K562 (cell line): Measurements from ENCODE around the gene FAM174C. TPM values are rescaled to one million over a fixed set of nuclear protein-coding genes. Genes with fewer than 3 reads are reported as not detected.
A peak's percentile ranks its signal among the peaks of the same experiment; 100 is the strongest.

Source experiments
- ATAC-seq: fragments of 200-7000 bp; cut with Tn5 transposase; 3 replicates; pipeline ENCODE4 v1.9.1; 2020; ENCODE audit warnings: moderate library complexity
- BruUV-seq: library from RNA; stranded (reverse); fragments of 400-500 nt; replicated peaks from 2 replicates; lab custom pipeline; 2021; lab: Mats Ljungman, UMichigan
- CTCF ChIA-PET: fragments of 300-600 bp; formaldehyde crosslinking; extraction: SDS; loops from one replicate; lab custom pipeline; 2021; ENCODE audit warnings: low intra/inter-chr PET ratio; lab: Yijun Ruan, JAX
- POLR2A ChIA-PET: fragments of 300-600, 350-650 bp; sonication (Branson Sonifier 250); formaldehyde crosslinking; extraction: SDS; loops from one replicate; lab custom pipeline; 2021; ENCODE audit warnings: antibody characterized with exemption, inconsistent platforms; lab: Yijun Ruan, JAX
- DNase-seq, 4 experiments: peaks; one replicate each; pipeline versions ENCODE4 v3.0.0 to v3.0.0-alpha.2; 2011 to 2018; ENCODE audit warnings: low spot score in 3 of 4, mixed read lengths in 3 of 4; ENCODE audit errors: extremely low read depth in 1 of 4
- FAIRE-seq: peaks from 2 replicates; lab custom pipeline; 2011; peaks lifted over from hg19 to GRCh38; lab: Jason Lieb, UNC
- H2AFZ ChIP-seq: 2 replicates; pipeline ENCODE4 v1.6.0; 2011; ENCODE audit warnings: low read depth, low read length, control low read depth, inconsistent platforms
- H3K27ac ChIP-seq: fragments of 200-600 bp; 3 replicates; pipeline ENCODE4 v1.8.0; 2011; ENCODE audit warnings: low read depth, mild to moderate bottlenecking, control low read depth, inconsistent platforms, low read length, moderate library complexity, mixed read lengths; ENCODE audit errors: extremely low read depth
- H3K27me3 ChIP-seq, 2 experiments: fragments of 300-600 bp in 1 of 2; 2 replicates in 1 of 2; 3 replicates in 1 of 2; pipeline versions ENCODE4 v1.6.0 to v1.8.0; 2011; ENCODE audit warnings: inconsistent platforms in 2 of 2, low read length in 2 of 2, mild to moderate bottlenecking in 1 of 2, mixed read lengths in 1 of 2, moderate library complexity in 1 of 2; ENCODE audit not compliant: control insufficient read depth in 2 of 2, insufficient read depth in 2 of 2
- H3K36me3 ChIP-seq: fragments of 300-600 bp; 3 replicates; pipeline ENCODE4 v1.8.0; 2011; ENCODE audit warnings: mild to moderate bottlenecking, low read length, inconsistent platforms; ENCODE audit not compliant: control insufficient read depth, insufficient read depth
- H3K4me1 ChIP-seq, 2 experiments: fragments of 200-600 bp in 1 of 2; replicated peaks in 1 of 2; 2 replicates in 1 of 2; 3 replicates in 1 of 2; pipeline versions ENCODE4 v1.5.1 to v1.8.0; 2011; ENCODE audit warnings: inconsistent platforms in 2 of 2, low read length in 2 of 2, mild to moderate bottlenecking in 1 of 2, mixed read lengths in 1 of 2, moderate library complexity in 1 of 2; ENCODE audit not compliant: control insufficient read depth in 2 of 2, insufficient read depth in 2 of 2
- H3K4me2 ChIP-seq: 2 replicates; pipeline ENCODE4 v1.6.1; 2011; ENCODE audit warnings: low read length, control low read depth, inconsistent platforms, mixed read lengths; ENCODE audit not compliant: insufficient read depth
- H3K4me3 ChIP-seq: fragments of 200-600 bp; sonication (generic), shearing (Covaris generic); 2 replicates; pipeline ENCODE4 v1.5.1; 2016; ENCODE audit warnings: control low read depth, inconsistent platforms
- H3K79me2 ChIP-seq: fragments of 200-600 bp; 3 replicates; pipeline ENCODE4 v1.8.0; 2011; ENCODE audit warnings: low read length, inconsistent platforms; ENCODE audit not compliant: control insufficient read depth, insufficient read depth
- H3K9ac ChIP-seq, 2 experiments: 2 replicates each; pipeline versions ENCODE4 v1.6.0 to v1.6.1; 2011; ENCODE audit warnings: low read depth in 2 of 2, low read length in 2 of 2, control low read depth in 1 of 2, inconsistent platforms in 1 of 2, mild to moderate bottlenecking in 1 of 2, mixed read lengths in 1 of 2; ENCODE audit not compliant: insufficient read depth in 1 of 2
- H3K9me1 ChIP-seq: one replicate; pipeline ENCODE4 v1.6.0; 2011; ENCODE audit warnings: inconsistent platforms, mild to moderate bottlenecking, low read length, moderate library complexity; ENCODE audit not compliant: control insufficient read depth, insufficient read depth
- H3K9me3 ChIP-seq: replicated peaks from 2 replicates; pipeline ENCODE4 v1.5.1; 2011; ENCODE audit warnings: low read depth, low read length, inconsistent platforms; ENCODE audit not compliant: control insufficient read depth, insufficient read depth
- H4K20me1 ChIP-seq: replicated peaks from 2 replicates; pipeline ENCODE4 v1.6.1; 2011; ENCODE audit warnings: low read length, inconsistent platforms, mixed read lengths; ENCODE audit not compliant: control insufficient read depth, insufficient read depth
- CBX1 ChIP-seq: sonication (generic); IDR thresholded peaks from 2 replicates; pipeline ENCODE4 v1.6.1; 2016; ENCODE audit warnings: antibody characterized with exemption, low read depth, mild to moderate bottlenecking
- EGR1 ChIP-seq: fragments of 450-650 bp; conservative IDR thresholded peaks from 2 replicates; pipeline ENCODE4 v1.6.1; 2017; ENCODE audit warnings: mild to moderate bottlenecking
- ELF4 ChIP-seq: fragments of 450-650 bp; formaldehyde crosslinking; IDR thresholded peaks from 2 replicates; pipeline ENCODE4 v1.4.0; 2022; ENCODE audit warnings: missing genetic modification characterization
- FIP1L1 ChIP-seq: fragments of 200-400 bp; formaldehyde crosslinking; IDR thresholded peaks from 2 replicates; pipeline ENCODE4 v1.6.1; 2018; ENCODE audit warnings: mild to moderate bottlenecking, low read depth, low read length; ENCODE audit not compliant: poor library complexity, severe bottlenecking
- HDAC1 ChIP-seq, 2 experiments: fragments of 450-650 bp; IDR thresholded peaks; 2 replicates each; pipeline ENCODE4 v1.6.1; 2016 to 2017; ENCODE audit warnings: inconsistent platforms in 1 of 2, mild to moderate bottlenecking in 1 of 2, moderate library complexity in 1 of 2
- MAZ ChIP-seq, 2 experiments: fragments of 450-650 bp in 1 of 2; sonication (generic) in 1 of 2; formaldehyde crosslinking; IDR thresholded peaks in 1 of 2; conservative IDR thresholded peaks in 1 of 2; 2 replicates each; pipeline versions ENCODE4 v1.4.0 to v1.5.0; 2020; ENCODE audit warnings: mild to moderate bottlenecking in 1 of 2, missing genetic modification reagents in 1 of 2
- NFIC ChIP-seq: fragments of 450-650 bp; IDR thresholded peaks from 2 replicates; pipeline ENCODE4 v1.6.1; 2017; ENCODE audit warnings: mild to moderate bottlenecking, inconsistent platforms
- PCBP1 ChIP-seq: fragments of 200-400 bp; formaldehyde crosslinking; IDR thresholded peaks from 2 replicates; pipeline ENCODE4 v1.6.1; 2018; ENCODE audit warnings: mild to moderate bottlenecking, low read depth, low read length; ENCODE audit not compliant: poor library complexity, severe bottlenecking
- PRMT5 ChIP-seq: sonication (generic); formaldehyde crosslinking; IDR thresholded peaks from 2 replicates; pipeline ENCODE4 v1.5.0; 2020; ENCODE audit warnings: missing genetic modification reagents
- RBFOX2 ChIP-seq: fragments of 200-400 bp; formaldehyde crosslinking; IDR thresholded peaks from 2 replicates; pipeline ENCODE4 v1.6.1; 2017; ENCODE audit warnings: low read depth, mild to moderate bottlenecking, low read length, moderate library complexity
- TFAP4 ChIP-seq: sonication (generic); formaldehyde crosslinking; IDR thresholded peaks from 2 replicates; pipeline ENCODE4 v1.8.0; 2022; ENCODE audit warnings: missing genetic modification reagents, mild to moderate bottlenecking, moderate library complexity, borderline replicate concordance
- ZBTB7A ChIP-seq: IDR thresholded peaks from 2 replicates; pipeline ENCODE4 v1.6.1; 2011; ENCODE audit warnings: low read depth, mild to moderate bottlenecking, low read length, moderate library complexity, borderline replicate concordance; ENCODE audit not compliant: control insufficient read depth
- ZFP36 ChIP-seq: fragments of 150-350 bp; IDR thresholded peaks from 2 replicates; pipeline ENCODE4 v1.6.1; 2018; ENCODE audit warnings: low read length, low read depth; ENCODE audit not compliant: partially characterized antibody
- ZNF263 ChIP-seq: sonication (generic); formaldehyde crosslinking; IDR thresholded peaks from 2 replicates; pipeline ENCODE4 v1.8.0; 2022; ENCODE audit warnings: mild to moderate bottlenecking, missing genetic modification reagents, borderline replicate concordance
- WGBS: fragments of 100-300 bp; shearing (Covaris generic); methylation state at CpG from one replicate; pipeline ENCODE4 v1.1.6; 2016; ENCODE audit warnings: low coverage, mixed read lengths; ENCODE audit not compliant: insufficient coverage; ENCODE audit errors: missing lambda C conversion rate; 5-methylcytosine and 5-hydroxymethylcytosine counted together
- in situ Hi-C: fragments of 300-500 bp; cut with MboI; formaldehyde crosslinking; loops from 4 replicates; pipeline ENCODE4 v1.15.0; 2018; ENCODE audit warnings: inconsistent platforms, mixed read lengths
- intact Hi-C: fragments of 100-400 bp; cut with micrococcal nuclease; formaldehyde crosslinking; loops from 2 replicates; pipeline ENCODE4 v1.14.2; 2022
- polyA plus RNA-seq, 8 experiments: library from polyadenylated mRNA; depleted of rRNA in 4 of 8; stranded (reverse) in 5 of 8; unstranded in 3 of 8; fragments of >200 nt; fragmentation: Nextera tagmentation in 2 of 8; fragmentation: Illumina TruSeq in 1 of 8; extraction: Ambion mirVana in 2 of 8; extraction: Trizol in 1 of 8; gene quantifications; 2 replicates each; pipeline versions ENCODE4 v1.2.1 to v1.2.3, GENCODE V29; 2011 to 2014; ENCODE audit warnings: inconsistent platforms in 1 of 8, missing spikeins in 1 of 8
- total RNA-seq, 7 experiments: library from RNA; depleted of rRNA in 6 of 7; stranded (reverse); fragments of >200 nt in 6 of 7; fragmentation: Illumina TruSeq in 2 of 7; extraction: Trizol in 2 of 7; gene quantifications; 2 replicates each; pipeline versions ENCODE4 v1.2.1 to v1.2.3, GENCODE V29; 2011 to 2021; ENCODE audit warnings: low replicate concordance in 1 of 7
- TF ChIP-seq, protein P1 (sequence below): fragments of 450-650 bp; formaldehyde crosslinking; conservative IDR thresholded peaks from 2 replicates; pipeline ENCODE4 v1.4.0; 2022; ENCODE audit warnings: mild to moderate bottlenecking, missing genetic modification characterization

Gene FAM174C
- total and polyA plus RNA-seq, 9 of the 15 experiments (the other 6 are each of a cell fraction or from before 2014, with no cell fraction given) = 0.66 to 89.6 (median 20.3) TPM

DNA sequence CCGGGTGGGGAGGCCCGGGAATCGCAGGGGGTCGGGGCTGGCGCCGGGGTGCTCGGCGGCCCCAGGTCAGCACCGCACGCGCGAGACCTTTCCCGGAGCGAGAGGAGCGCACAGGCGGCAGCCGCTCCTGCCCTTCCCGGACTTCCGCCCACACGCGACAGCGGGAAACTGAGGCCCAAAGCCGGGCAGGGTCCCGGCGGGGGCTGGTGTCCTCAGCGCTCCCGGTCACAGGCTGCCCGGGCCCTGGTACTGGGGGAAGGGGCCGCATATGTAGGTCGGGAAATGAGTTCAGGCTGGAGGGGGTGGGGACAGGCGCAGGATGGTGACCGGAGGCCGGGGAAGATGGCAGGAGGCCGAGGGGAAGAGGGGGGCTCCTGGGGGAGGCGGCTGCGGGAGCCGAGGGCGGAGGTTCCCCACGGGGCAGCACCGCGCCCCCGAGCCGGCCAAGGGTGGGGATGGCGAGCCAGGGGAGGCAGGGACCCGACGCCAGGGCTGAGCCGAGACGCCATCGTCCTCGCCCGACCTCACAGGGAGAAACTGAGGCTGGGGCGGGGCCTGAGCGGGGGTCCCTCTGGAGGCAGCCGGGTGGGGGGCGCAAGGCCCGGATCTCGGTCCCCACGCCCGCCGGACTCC lies 38.2 kb upstream of the FAM174C start:
- no TSS peak for BruUV-seq
- peak overlapping the region; percentile 64 to 94 for H3K9ac ChIP-seq
- H3K4me2 ChIP-seq = peak overlapping the region; percentile 70
- intact Hi-C loops = loop anchor here (2.0 kb wide), 1 partner anchor 16 kb away; no protein-coding TSS in a partner anchor
- H2AFZ ChIP-seq = peak overlapping the region; percentile 40; the same call in 1 of the 2 replicates
- FAIRE-seq (no peak), ATAC-seq (no peak), DNase-seq (peak in 3 of 4 experiments; percentile 41 to 54 (median 52))
- ChIA-PET POLR2A (no interaction called here), CTCF (no interaction called here)
- in situ Hi-C loops = loop anchor here (25.0 kb wide), 1 partner anchor 475 kb away; the partner anchor contains the start of gene MISP
- H3K79me2 ChIP-seq = peaks cover 13% of the 10 kb centered on the region
- H3K27me3 ChIP-seq = no peaks in the 10 kb centered on the region
- no peaks in the 10 kb centered on the region for H3K9me1 ChIP-seq
- 0% methylated on average over 15 of the region's 60 CpGs for WGBS
- H3K9me3 ChIP-seq = no peaks in the 10 kb centered on the region
- peaks cover 18 to 98% of the 10 kb centered on the region in 2 experiments for H3K4me1 ChIP-seq
- H4K20me1 ChIP-seq = no peaks in the 10 kb centered on the region
- peaks cover 35% of the 10 kb centered on the region; the same call in 1 of the 3 replicates for H3K36me3 ChIP-seq
- peak overlapping the region; percentile 61; the same call in 2 of the 3 replicates for H3K27ac ChIP-seq
- H3K4me3 ChIP-seq = peak overlapping the region; percentile 55
- TF ChIP-seq CBX1 (no peak; the same call in 1 of the 2 replicates), ELF4 (CRISPR knock-in tag) (0 out of 2 replicates have a peak, but pooled peaks have one; percentile 13), HDAC1 (IDR thresholded peaks at IDR 0.05) (peak in 1 of 2 experiments; percentile 22; a peak in 1 of 4 replicates), RBFOX2 (0 out of 2 replicates have a peak, but pooled peaks have one; percentile 45), PRMT5 (CRISPR knock-in tag) (no peak), ZFP36 (no peak), PCBP1 (peak; percentile 51), FIP1L1 (peak; percentile 33), ZBTB7A (peak; percentile 47; the same call in 1 of the 2 replicates), EGR1 (peak; percentile 43), TFAP4 (CRISPR knock-in tag) (peak; percentile 19; the same call in 1 of the 2 replicates), ZNF263 (CRISPR knock-in tag) (no peak), MAZ (CRISPR knock-in tag; conservative IDR thresholded peaks at IDR 0.05 in 1 of 2, IDR thresholded peaks at IDR 0.05 in 1 of 2) (peak; percentile 37 to 41; a peak in 1 of 4 replicates), NFIC (0 out of 2 replicates have a peak, but pooled peaks have one; percentile 16)
- TF ChIP-seq, protein P1, sequence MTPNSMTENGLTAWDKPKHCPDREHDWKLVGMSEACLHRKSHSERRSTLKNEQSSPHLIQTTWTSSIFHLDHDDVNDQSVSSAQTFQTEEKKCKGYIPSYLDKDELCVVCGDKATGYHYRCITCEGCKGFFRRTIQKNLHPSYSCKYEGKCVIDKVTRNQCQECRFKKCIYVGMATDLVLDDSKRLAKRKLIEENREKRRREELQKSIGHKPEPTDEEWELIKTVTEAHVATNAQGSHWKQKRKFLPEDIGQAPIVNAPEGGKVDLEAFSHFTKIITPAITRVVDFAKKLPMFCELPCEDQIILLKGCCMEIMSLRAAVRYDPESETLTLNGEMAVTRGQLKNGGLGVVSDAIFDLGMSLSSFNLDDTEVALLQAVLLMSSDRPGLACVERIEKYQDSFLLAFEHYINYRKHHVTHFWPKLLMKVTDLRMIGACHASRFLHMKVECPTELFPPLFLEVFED (CRISPR knock-in tag) = 0 out of 2 replicates have a peak, but pooled peaks have one; percentile 56
